H1 (cell line): ENCODE data around the gene GLRX.
"Not testable (repeated sequence)": the region's sequence is repeated elsewhere in the genome, so short reads cannot be mapped to it uniquely, and the experiment has no call there.

Experiments
- ATF3 ChIP-seq: IDR thresholded peaks from 2 replicates; pipeline ENCODE4 v1.6.1; 2011; ENCODE audit warnings: low read depth, mild to moderate bottlenecking, low read length; ENCODE audit not compliant: insufficient read depth
- CTCF ChIP-seq, 3 experiments: IDR thresholded peaks; 1 replicate in 2 of 3; 2 replicates in 1 of 3; pipeline versions ENCODE4 v1.5.1 to v1.6.1; 2011; ENCODE audit warnings: low read length in 3 of 3, mild to moderate bottlenecking in 3 of 3, inconsistent platforms in 2 of 3, low read depth in 1 of 3, moderate library complexity in 1 of 3; ENCODE audit not compliant: insufficient read depth in 1 of 3; ENCODE audit errors: control extremely low read depth in 1 of 3
- JUND ChIP-seq: IDR thresholded peaks from 2 replicates; pipeline ENCODE4 v1.6.1; 2011; ENCODE audit warnings: mild to moderate bottlenecking, improper control_type of control experiment, low read length
- MAFK ChIP-seq: IDR thresholded peaks from 2 replicates; pipeline ENCODE4 v1.6.1; 2012; ENCODE audit warnings: low read depth, mild to moderate bottlenecking, improper control_type of control experiment, low read length
- POLR2A ChIP-seq, 2 experiments: IDR thresholded peaks; 1 replicate in 1 of 2; 2 replicates in 1 of 2; pipeline ENCODE4 v1.6.1; 2011; ENCODE audit warnings: low read depth in 2 of 2, low read length in 2 of 2, mild to moderate bottlenecking in 2 of 2; ENCODE audit errors: control extremely low read depth in 1 of 2
- POLR2AphosphoS5 ChIP-seq: IDR thresholded peaks from 2 replicates; pipeline ENCODE4 v1.6.1; 2011; ENCODE audit warnings: low read depth, low read length
- RAD21 ChIP-seq, 2 experiments: IDR thresholded peaks in 1 of 2; conservative IDR thresholded peaks in 1 of 2; 2 replicates each; pipeline ENCODE4 v1.6.1; 2011; ENCODE audit warnings: low read depth in 2 of 2, low read length in 2 of 2, improper control_type of control experiment in 1 of 2, inconsistent platforms in 1 of 2, mild to moderate bottlenecking in 1 of 2, moderate library complexity in 1 of 2
- SRF ChIP-seq: IDR thresholded peaks from 2 replicates; pipeline ENCODE4 v1.6.1; 2011; ENCODE audit warnings: mild to moderate bottlenecking, low read depth, low read length, moderate library complexity
- YY1 ChIP-seq: IDR thresholded peaks from 2 replicates; pipeline ENCODE4 v1.6.1; 2011; ENCODE audit warnings: low read depth, mild to moderate bottlenecking, low read length
- TF ChIP-seq, protein P1 (sequence below): IDR thresholded peaks from 2 replicates; pipeline ENCODE4 v1.6.1; 2011; ENCODE audit warnings: low read length, improper control_type of control experiment

- TF ChIP-seq RAD21 (IDR thresholded peaks at IDR 0.05 in 1 of 2, conservative IDR thresholded peaks at IDR 0.05 in 1 of 2; ENCODE audit: low read depth in 2 of 2, low read length in 2 of 2); SRF; CTCF (IDR thresholded peaks at IDR 0.05; ENCODE audit: control extremely low read depth in 1 of 3, insufficient read depth in 1 of 3, low read depth in 1 of 3, low read length in 3 of 3); JUND; ATF3; POLR2A (IDR thresholded peaks at IDR 0.05; ENCODE audit: control extremely low read depth in 1 of 2, low read depth in 2 of 2, low read length in 2 of 2); MAFK; YY1; POLR2AphosphoS5: not testable (repeated sequence)
- TF ChIP-seq, protein P1, sequence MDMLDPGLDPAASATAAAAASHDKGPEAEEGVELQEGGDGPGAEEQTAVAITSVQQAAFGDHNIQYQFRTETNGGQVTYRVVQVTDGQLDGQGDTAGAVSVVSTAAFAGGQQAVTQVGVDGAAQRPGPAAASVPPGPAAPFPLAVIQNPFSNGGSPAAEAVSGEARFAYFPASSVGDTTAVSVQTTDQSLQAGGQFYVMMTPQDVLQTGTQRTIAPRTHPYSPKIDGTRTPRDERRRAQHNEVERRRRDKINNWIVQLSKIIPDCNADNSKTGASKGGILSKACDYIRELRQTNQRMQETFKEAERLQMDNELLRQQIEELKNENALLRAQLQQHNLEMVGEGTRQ: not testable (repeated sequence)
Observed at GRCh38 chr5:95811126-95811423, 11.5 kb downstream of the GLRX start.
